KMS-11 (cell line): ENCODE results near the gene MPEG1.

Source experiments
- H2AFZ ChIP-seq: fragments of 200-600 bp; sonication (generic); 2 replicates; pipeline ENCODE4 v1.6.1; 2016; ENCODE audit warnings: antibody characterized with exemption, mixed run types, low read depth
- H3K27ac ChIP-seq: fragments of 200-600 bp; sonication (generic); 2 replicates; pipeline ENCODE4 v1.6.1; 2016; ENCODE audit warnings: mild to moderate bottlenecking, mixed run types
- H3K27me3 ChIP-seq: fragments of 200-600 bp; sonication (generic); 2 replicates; pipeline ENCODE4 v1.6.1; 2017; ENCODE audit warnings: mild to moderate bottlenecking, low read depth, mixed run types, moderate library complexity; ENCODE audit not compliant: insufficient read depth
- H3K36me3 ChIP-seq: fragments of 200-600 bp; sonication (generic); 2 replicates; pipeline ENCODE4 v1.6.1; 2017; ENCODE audit warnings: mild to moderate bottlenecking, mixed run types; ENCODE audit not compliant: insufficient read depth
- H3K4me1 ChIP-seq: fragments of 200-600 bp; sonication (generic); 2 replicates; pipeline ENCODE4 v1.6.1; 2016; ENCODE audit warnings: mild to moderate bottlenecking, low read depth, mixed run types; ENCODE audit not compliant: poor library complexity, severe bottlenecking
- H3K4me2 ChIP-seq: fragments of 200-600 bp; sonication (generic); 2 replicates; pipeline ENCODE4 v1.7.0; 2016; ENCODE audit warnings: mild to moderate bottlenecking, mixed run types
- H3K4me3 ChIP-seq: fragments of 200-600 bp; sonication (generic); IDR thresholded peaks from 2 replicates; pipeline ENCODE4 v1.6.1; 2017; ENCODE audit warnings: low read depth, low read length, mixed read lengths; ENCODE audit not compliant: insufficient read depth
- H3K79me2 ChIP-seq: fragments of 200-600 bp; sonication (generic); 2 replicates; pipeline ENCODE4 v1.6.1; 2016; ENCODE audit warnings: low read depth, mixed run types; ENCODE audit not compliant: insufficient read depth
- H3K9ac ChIP-seq: fragments of 200-600 bp; sonication (generic); 2 replicates; pipeline ENCODE4 v1.6.1; 2016; ENCODE audit warnings: mild to moderate bottlenecking, mixed run types
- H4K20me1 ChIP-seq: fragments of 200-600 bp; sonication (generic); 2 replicates; pipeline ENCODE4 v1.6.1; 2016; ENCODE audit warnings: mild to moderate bottlenecking, mixed run types; ENCODE audit not compliant: insufficient read depth
- TF ChIP-seq, protein P1 (sequence below): fragments of 200-600 bp; sonication (generic); conservative IDR thresholded peaks from 2 replicates; pipeline ENCODE4 v1.6.1; 2017; ENCODE audit warnings: low read depth, mild to moderate bottlenecking, antibody characterized with exemption, low read length, moderate library complexity, mixed read lengths

Gene MPEG1

DNA sequence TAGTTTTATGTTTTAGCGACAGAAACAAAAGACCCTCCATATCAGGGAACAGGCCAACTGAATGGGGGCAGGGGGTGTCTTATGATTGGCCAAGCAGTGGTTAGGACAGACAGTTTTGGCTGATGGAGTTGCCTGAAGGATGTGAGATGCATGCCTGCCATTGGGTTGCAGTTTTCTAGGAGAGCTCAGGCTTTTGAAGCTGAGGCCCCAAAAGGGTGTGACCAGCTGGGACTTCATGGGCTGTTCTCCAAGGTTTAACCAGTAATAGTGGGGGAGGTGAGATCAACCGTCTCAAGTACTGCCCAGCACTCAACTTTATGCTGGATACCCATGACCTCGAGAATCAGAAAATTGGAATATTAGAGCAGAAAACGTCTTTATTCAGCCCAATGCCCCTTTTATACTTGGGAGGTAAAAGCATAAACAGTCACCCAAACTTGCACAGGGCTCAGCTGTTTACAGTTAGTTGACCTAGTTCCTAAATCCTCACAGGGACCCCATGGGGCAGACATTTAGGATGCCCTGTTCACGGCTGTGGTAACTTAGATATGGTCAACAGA is 27.3 kb downstream of the MPEG1 start:
- Histone ChIP-seq H3K36me3 (no peaks in the 10 kb centered on the region), H3K4me3 (no peak overlapping the region)

DNA sequence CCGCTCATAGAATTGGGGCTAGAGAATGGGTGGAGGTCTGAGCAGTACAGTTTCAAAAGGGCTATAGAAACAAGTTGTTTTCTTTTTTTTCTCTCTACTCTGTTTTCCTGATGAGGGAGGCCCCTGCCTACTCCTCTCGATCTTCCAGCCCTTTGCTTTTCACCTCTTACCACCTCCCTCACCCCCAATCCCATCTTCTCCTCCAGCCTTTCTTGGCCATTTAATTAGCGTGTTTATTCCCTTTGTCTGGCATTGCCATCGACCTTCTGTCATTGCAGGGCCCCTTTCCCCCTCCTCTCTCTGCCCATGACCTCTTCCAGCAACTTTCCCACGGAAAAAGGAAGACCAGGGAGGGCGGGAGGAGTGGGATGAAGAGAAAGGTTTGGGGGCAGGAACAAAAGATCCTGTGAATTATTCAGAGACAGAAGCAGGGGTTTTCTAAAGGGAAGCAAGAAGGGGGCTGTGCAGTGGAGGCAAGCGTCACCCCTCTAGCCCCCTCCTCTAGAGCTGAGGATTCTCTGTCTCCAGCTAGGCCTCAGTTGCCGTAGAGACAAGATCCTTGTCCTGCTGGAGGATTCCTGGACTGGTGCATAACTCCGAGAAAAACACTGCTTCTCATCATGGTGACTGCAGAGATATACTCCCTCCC is 27.9 kb downstream of the MPEG1 start:
- TF ChIP-seq, protein P1, sequence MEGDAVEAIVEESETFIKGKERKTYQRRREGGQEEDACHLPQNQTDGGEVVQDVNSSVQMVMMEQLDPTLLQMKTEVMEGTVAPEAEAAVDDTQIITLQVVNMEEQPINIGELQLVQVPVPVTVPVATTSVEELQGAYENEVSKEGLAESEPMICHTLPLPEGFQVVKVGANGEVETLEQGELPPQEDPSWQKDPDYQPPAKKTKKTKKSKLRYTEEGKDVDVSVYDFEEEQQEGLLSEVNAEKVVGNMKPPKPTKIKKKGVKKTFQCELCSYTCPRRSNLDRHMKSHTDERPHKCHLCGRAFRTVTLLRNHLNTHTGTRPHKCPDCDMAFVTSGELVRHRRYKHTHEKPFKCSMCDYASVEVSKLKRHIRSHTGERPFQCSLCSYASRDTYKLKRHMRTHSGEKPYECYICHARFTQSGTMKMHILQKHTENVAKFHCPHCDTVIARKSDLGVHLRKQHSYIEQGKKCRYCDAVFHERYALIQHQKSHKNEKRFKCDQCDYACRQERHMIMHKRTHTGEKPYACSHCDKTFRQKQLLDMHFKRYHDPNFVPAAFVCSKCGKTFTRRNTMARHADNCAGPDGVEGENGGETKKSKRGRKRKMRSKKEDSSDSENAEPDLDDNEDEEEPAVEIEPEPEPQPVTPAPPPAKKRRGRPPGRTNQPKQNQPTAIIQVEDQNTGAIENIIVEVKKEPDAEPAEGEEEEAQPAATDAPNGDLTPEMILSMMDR = no peak
- Histone ChIP-seq H2AFZ (no peak overlapping the region), H3K27ac (no peak overlapping the region), H3K9ac (no peak overlapping the region), H4K20me1 (no peaks in the 10 kb centered on the region), H3K4me2 (no peak overlapping the region), H3K79me2 (no peaks in the 10 kb centered on the region), H3K27me3 (no peaks in the 10 kb centered on the region), H3K4me3 (no peak overlapping the region), H3K4me1 (peaks cover 1% of the 10 kb centered on the region), H3K36me3 (no peaks in the 10 kb centered on the region)

More for the DNA sequence above, 27.3 kb downstream of the MPEG1 start:
- Histone ChIP-seq H3K79me2 (no peaks in the 10 kb centered on the region), H3K4me1 (no peaks in the 10 kb centered on the region), H3K27me3 (no peaks in the 10 kb centered on the region), H3K4me2 (no peak overlapping the region), H3K27ac (no peak overlapping the region), H2AFZ (no peak overlapping the region), H4K20me1 (no peaks in the 10 kb centered on the region), H3K9ac (no peak overlapping the region)
- TF ChIP-seq, protein P1 = no peak

DNA sequence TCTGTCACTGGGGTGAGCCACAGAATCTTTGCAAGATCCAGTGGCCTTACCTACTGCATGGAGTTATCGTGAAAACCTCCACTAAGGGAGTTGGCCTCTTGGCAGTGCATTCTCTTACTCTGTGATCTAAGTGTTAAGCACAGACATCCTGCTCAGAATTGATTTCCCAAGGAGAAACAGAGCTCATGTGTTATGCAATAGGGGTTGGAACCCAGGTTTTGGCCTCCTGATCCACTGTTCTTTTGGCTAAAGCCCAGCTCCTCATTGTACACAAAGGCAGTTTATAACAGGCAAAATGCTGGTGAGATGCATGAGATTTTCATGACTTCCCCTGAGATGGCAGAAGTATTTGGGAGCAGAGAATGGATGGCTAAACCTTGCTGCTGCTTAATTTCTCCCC is 29.0 kb downstream of the MPEG1 start:
- Histone ChIP-seq H3K36me3 (no peaks in the 10 kb centered on the region), H3K4me1 (peaks cover 12% of the 10 kb centered on the region), H3K27ac (no peak overlapping the region), H2AFZ (no peak overlapping the region), H3K79me2 (no peaks in the 10 kb centered on the region), H3K27me3 (no peaks in the 10 kb centered on the region), H3K4me3 (no peak overlapping the region), H3K4me2 (no peak overlapping the region), H4K20me1 (no peaks in the 10 kb centered on the region), H3K9ac (no peak overlapping the region)
- TF ChIP-seq, protein P1 = no peak

DNA sequence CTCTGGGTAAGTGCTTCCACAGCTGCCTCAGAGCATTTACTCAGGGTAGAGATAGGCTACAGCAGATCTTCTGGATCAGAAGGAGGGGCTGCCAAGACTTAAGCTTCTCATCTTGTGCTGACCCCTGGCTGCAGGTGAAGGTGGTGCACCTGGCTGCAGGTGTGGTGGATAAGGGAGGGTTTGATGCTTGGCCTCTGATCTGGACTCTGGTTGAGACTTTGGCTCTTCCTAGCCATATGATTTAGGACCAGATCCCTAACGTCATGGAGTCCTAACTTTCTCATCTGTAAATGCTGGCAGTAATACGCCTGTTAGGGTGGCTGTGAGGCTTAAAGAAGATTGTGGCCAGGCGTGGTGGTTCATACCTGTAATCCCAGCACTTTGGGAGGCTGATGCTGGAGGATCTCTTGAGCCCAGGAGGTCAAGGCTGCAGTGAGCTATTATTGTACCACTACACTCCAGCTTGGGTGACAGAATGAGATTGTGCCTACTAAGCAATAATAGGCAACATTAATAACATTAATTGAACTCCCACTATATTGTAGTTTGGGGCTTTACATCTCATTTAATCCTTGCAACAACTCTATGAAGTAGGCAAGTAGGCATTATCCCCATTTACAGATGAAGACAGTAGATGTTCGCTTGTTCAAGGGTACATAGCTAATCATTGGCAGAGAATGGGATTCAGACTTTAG is 30.1 kb downstream of the MPEG1 start:
- no peaks in the 10 kb centered on the region for H3K79me2 ChIP-seq
- H4K20me1 ChIP-seq = no peaks in the 10 kb centered on the region
- H2AFZ ChIP-seq = no peak overlapping the region
- no peaks in the 10 kb centered on the region for H3K36me3 ChIP-seq
- TF ChIP-seq, protein P1 = peak; percentile 46; the same call in 1 of the 2 replicates
- H3K27ac ChIP-seq = no peak overlapping the region
- H3K9ac ChIP-seq = no peak overlapping the region
- no peak overlapping the region for H3K4me2 ChIP-seq
- H3K4me1 ChIP-seq = peaks cover 19% of the 10 kb centered on the region
- H3K27me3 ChIP-seq = no peaks in the 10 kb centered on the region
- H3K4me3 ChIP-seq = no peak overlapping the region
